PC-9 (cell line): ENCODE measurements around the gene LRRC7.
"Not testable (repeated sequence)": the region's sequence is repeated elsewhere in the genome, so short reads cannot be mapped to it uniquely, and the experiment has no call there.

Experiments used
- CTCF ChIP-seq: fragments of 200-600 bp; sonication (generic); conservative IDR thresholded peaks from 2 replicates; pipeline ENCODE4 v1.6.1; 2017; ENCODE audit warnings: mixed run types, antibody characterized with exemption, mild to moderate bottlenecking, moderate library complexity
- EZH2 ChIP-seq: fragments of 200-600 bp; sonication (generic); IDR thresholded peaks from 2 replicates; pipeline ENCODE4 v1.8.0; 2017; ENCODE audit warnings: antibody characterized with exemption, low read depth

GRCh38 chr1:69962452-69962851 is 394.7 kb downstream of the LRRC7 start:
- TF ChIP-seq CTCF, EZH2: not testable (repeated sequence)
